Right lobe of liver (tissue), 6 donors: ENCODE measurements around the gene FLRT1. TPM values are rescaled to one million over a fixed set of nuclear protein-coding genes. Genes with fewer than 3 reads are reported as not detected.

Experiments used
- ATAC-seq, 4 donors: fragments of 200-7000 bp; cut with Tn5 transposase; one replicate each; pipeline ENCODE4 v1.9.1; 2020; ENCODE audit warnings: mild to moderate bottlenecking in 4 of 4, moderate library complexity in 4 of 4
- DNase-seq, 3 donors: peaks; one replicate each; pipeline ENCODE4 v3.0.0-alpha.2; 2020
- H3K27ac ChIP-seq, 3 donors: fragments of 200-600 bp; one replicate each; pipeline ENCODE4 v1.8.0; 2022
- H3K27me3 ChIP-seq, 2 donors: fragments of 200-600 bp; one replicate each; pipeline ENCODE4 v1.8.0; 2022
- H3K36me3 ChIP-seq, 4 donors: fragments of 200-600 bp; sonication (generic) in 1 of 4; one replicate each; pipeline versions ENCODE4 v1.5.1 to v1.8.0; 2017 to 2022; ENCODE audit warnings: control low read depth in 1 of 4
- H3K4me1 ChIP-seq, 4 donors: fragments of 200-600 bp; sonication (generic) in 1 of 4; one replicate each; pipeline versions ENCODE4 v1.5.1 to v1.8.0; 2017 to 2022; ENCODE audit warnings: control low read depth in 1 of 4
- H3K4me3 ChIP-seq, 3 donors: fragments of 200-600 bp; one replicate each; pipeline ENCODE4 v1.8.0; 2022
- H3K9me3 ChIP-seq, 4 donors: fragments of 200-600 bp; sonication (generic) in 1 of 4; one replicate each; pipeline versions ENCODE4 v1.5.1 to v1.8.0; 2017 to 2022; ENCODE audit warnings: control low read depth in 1 of 4
- CTCF ChIP-seq, 4 donors: fragments of 200-600 bp in 3 of 4; fragments of 450-650 bp in 1 of 4; IDR thresholded peaks; one replicate each; pipeline versions ENCODE4 v1.5.1 to v1.8.0; 2016 to 2022; ENCODE audit warnings: antibody characterized with exemption in 4 of 4, mild to moderate bottlenecking in 2 of 4
- POLR2A ChIP-seq: fragments of 450-650 bp; IDR thresholded peaks from one replicate; pipeline ENCODE4 v1.6.1; 2017; ENCODE audit warnings: antibody characterized with exemption, mild to moderate bottlenecking
- WGBS: methylation state at CpG from one replicate; pipeline ENCODE4 v1.1.6; 2018; ENCODE audit warnings: low coverage, low lambda C conversion rate; ENCODE audit not compliant: insufficient coverage; ENCODE audit errors: missing lambda C conversion rate; 5-methylcytosine and 5-hydroxymethylcytosine counted together
- intact Hi-C, 2 donors: fragments of 100-400 bp; cut with DNase I; formaldehyde crosslinking; loops; one replicate each; pipeline versions ENCODE4 v1.11.2 to v1.14.1; 2022
- total RNA-seq, 6 experiments: library from RNA; depleted of rRNA in 2 of 6; stranded (reverse); fragments of >200 nt in 2 of 6; fragmentation: NEBNext Ultra II Directional in 3 of 6; extraction: Animal tissue kit (Norgen Biotek cat#: 25700) in 3 of 6; gene quantifications; one replicate each; pipeline versions ENCODE4 v1.1.0 to v1.2.4, GENCODE V29; 2016 to 2023
- donor health status: DM: no; HTN: yes; CAD: no.
- donor health status: DM: no; HTN: no; CAD: no.
- donor health status: DM: no; HTN: no; CAD: no.
- donor health status: DM: no; HTN: yes; CAD: no.
- donor health status: DM: no; HTN: yes; CAD: no.

FLRT1 gene
- total RNA-seq, 6 experiments from 2014 or later: 0.12 TPM; not detected in 5

GRCh38 chr11:64000740-64001483 lies 34.8 kb upstream of the FLRT1 start:
- no peak for DNase-seq
- no peak for ATAC-seq
- TF ChIP-seq CTCF (IDR thresholded peaks at IDR 0.05) (no peak), POLR2A (no peak)
- Histone ChIP-seq H3K27me3 (no peaks in the 10 kb centered on the region), H3K4me1 (peaks cover 0 to 12% (median 0%) of the 10 kb centered on the region in 4 donors), H3K9me3 (no peaks in the 10 kb centered on the region), H3K27ac (no peak overlapping the region), H3K4me3 (peak overlapping the region in 1 of 3 donors; percentile 32), H3K36me3 (peaks cover 0 to 13% (median 5%) of the 10 kb centered on the region in 4 donors)
- intact Hi-C loops: loop anchor here in 1 of 2 donors (2.0 kb wide), 1 partner anchor 150 kb away; no protein-coding TSS in a partner anchor
- 45% methylated on average over 8 of the region's 60 CpGs for WGBS

GRCh38 chr11:64001484-64002420 lies 34.0 kb upstream of the FLRT1 start:
- 46% methylated on average over 8 of the region's 23 CpGs for WGBS
- peak in 1 of 3 donors; percentile 38 for DNase-seq
- ATAC-seq: no peak
- no peak overlapping the region for H3K27ac ChIP-seq
- peaks cover 0 to 12% (median 0%) of the 10 kb centered on the region in 4 donors for H3K4me1 ChIP-seq
- no peaks in the 10 kb centered on the region for H3K9me3 ChIP-seq
- no peaks in the 10 kb centered on the region for H3K27me3 ChIP-seq
- H3K4me3 ChIP-seq: no peak overlapping the region
- TF ChIP-seq POLR2A: no peak
- TF ChIP-seq CTCF (IDR thresholded peaks at IDR 0.05): no peak
- intact Hi-C loops: loop anchor here in 1 of 2 donors (2.0 kb wide), 1 partner anchor 149 kb away; no protein-coding TSS in a partner anchor
- peaks cover 0 to 6% (median 3%) of the 10 kb centered on the region in 4 donors for H3K36me3 ChIP-seq

GRCh38 chr11:64003807-64004589 lies 31.7 kb upstream of the FLRT1 start:
- no peak overlapping the region for H3K4me3 ChIP-seq
- WGBS: 61% methylated on average over 16 of the region's 23 CpGs
- no peaks in the 10 kb centered on the region for H3K27me3 ChIP-seq
- H3K9me3 ChIP-seq: no peaks in the 10 kb centered on the region
- intact Hi-C loops: no loop called here
- no peaks in the 10 kb centered on the region for H3K36me3 ChIP-seq
- H3K4me1 ChIP-seq: peaks cover 0 to 18% (median 5%) of the 10 kb centered on the region in 4 donors
- ATAC-seq (no peak), DNase-seq (no peak)
- no peak overlapping the region for H3K27ac ChIP-seq
- TF ChIP-seq CTCF (IDR thresholded peaks at IDR 0.05) (no peak), POLR2A (no peak)

- ATAC-seq (no peak), DNase-seq (no peak)
- intact Hi-C loops: no loop called here
- Histone ChIP-seq H3K9me3 (no peaks in the 10 kb centered on the region), H3K4me1 (peaks cover 0 to 18% (median 5%) of the 10 kb centered on the region in 4 donors), H3K27me3 (no peaks in the 10 kb centered on the region), H3K27ac (no peak overlapping the region), H3K4me3 (no peak overlapping the region), H3K36me3 (no peaks in the 10 kb centered on the region)
- 87% methylated on average over 4 of the region's 4 CpGs for WGBS
- TF ChIP-seq POLR2A (no peak), CTCF (IDR thresholded peaks at IDR 0.05) (no peak)
Observed at GRCh38 chr11:64004590-64004984, 31.1 kb upstream of the FLRT1 start.
